GM12891 (cell line): ENCODE data around the gene TPK1.

ENCODE experiments used
- DNase-seq: peaks from one replicate; pipeline ENCODE4 v3.0.0; 2011; ENCODE audit warnings: low spot score; ENCODE audit not compliant: insufficient read length
- FAIRE-seq: peaks from 2 replicates; lab custom pipeline; 2011; peaks lifted over from hg19 to GRCh38; lab: Jason Lieb, UNC
- PAX5 ChIP-seq: IDR thresholded peaks from 2 replicates; pipeline ENCODE4 v1.6.1; 2011; ENCODE audit warnings: low read length, moderate library complexity, mild to moderate bottlenecking; ENCODE audit not compliant: insufficient read depth, severe bottlenecking
- POLR2A ChIP-seq: IDR thresholded peaks from 2 replicates; pipeline ENCODE4 v1.6.1; 2011; ENCODE audit warnings: low read depth, low read length, control low read depth
- POLR2AphosphoS5 ChIP-seq: IDR thresholded peaks from 2 replicates; pipeline ENCODE4 v1.6.1; 2011; ENCODE audit warnings: low read depth, low read length, control low read depth
- POU2F2 ChIP-seq: IDR thresholded peaks from 2 replicates; pipeline ENCODE4 v1.6.1; 2011; ENCODE audit warnings: low read depth, mild to moderate bottlenecking, control low read depth, low read length, moderate library complexity
- SPI1 ChIP-seq: IDR thresholded peaks from 2 replicates; pipeline ENCODE4 v1.6.1; 2011; ENCODE audit warnings: low read depth, low read length, control low read depth
- TAF1 ChIP-seq: IDR thresholded peaks from 2 replicates; pipeline ENCODE4 v1.6.1; 2011; ENCODE audit warnings: low read depth, low read length, control low read depth

The TPK1 gene

GRCh38 chr7:144650439-144650838 is 185.4 kb downstream of the TPK1 start:
- no peak for DNase-seq
- TF ChIP-seq TAF1 = no peak
- TF ChIP-seq SPI1 = no peak
- no peak for TF ChIP-seq POLR2AphosphoS5
- TF ChIP-seq POU2F2 = no peak
- TF ChIP-seq POLR2A = no peak
- TF ChIP-seq PAX5 = no peak
- no peak for FAIRE-seq

GRCh38 chr7:144649120-144649519 is 186.7 kb downstream of the TPK1 start:
- FAIRE-seq (no peak), DNase-seq (no peak)
- TF ChIP-seq POLR2A (no peak), SPI1 (no peak), TAF1 (no peak), POU2F2 (no peak), PAX5 (no peak), POLR2AphosphoS5 (no peak)

- no peak for DNase-seq
- TF ChIP-seq TAF1 (no peak), POU2F2 (no peak), SPI1 (no peak), POLR2A (no peak), PAX5 (no peak), POLR2AphosphoS5 (no peak)
- no peak for FAIRE-seq
Measured at GRCh38 chr7:144641389-144642044, 194.3 kb downstream of the TPK1 start.

GRCh38 chr7:144632724-144633123 is 203.1 kb downstream of the TPK1 start:
- no peak for FAIRE-seq
- TF ChIP-seq PAX5 (no peak), POLR2AphosphoS5 (no peak), SPI1 (no peak), POLR2A (no peak), TAF1 (no peak), POU2F2 (no peak)

GRCh38 chr7:144629598-144629997 is 206.3 kb downstream of the TPK1 start:
- DNase-seq = no peak
- no peak for TF ChIP-seq POLR2AphosphoS5
- no peak for TF ChIP-seq POU2F2
- no peak for TF ChIP-seq POLR2A
- no peak for TF ChIP-seq SPI1
- no peak for TF ChIP-seq PAX5
- no peak for TF ChIP-seq TAF1
- no peak for FAIRE-seq

More at GRCh38 chr7:144632724-144633123, 203.1 kb downstream of the TPK1 start:
- no peak for DNase-seq

- no peak for TF ChIP-seq TAF1
- no peak for TF ChIP-seq POLR2A
- TF ChIP-seq POU2F2 = no peak
- no peak for TF ChIP-seq POLR2AphosphoS5
- no peak for TF ChIP-seq SPI1
- no peak for TF ChIP-seq PAX5
- DNase-seq (no peak), FAIRE-seq (no peak)
Measured at GRCh38 chr7:144629011-144629410, 206.8 kb downstream of the TPK1 start.

- DNase-seq = no peak
- no peak for TF ChIP-seq TAF1
Measured at GRCh38 chr7:144628176-144628575, 207.7 kb downstream of the TPK1 start.

GRCh38 chr7:144622745-144623144 is 213.1 kb downstream of the TPK1 start:
- FAIRE-seq = no peak
- DNase-seq = no peak
- TF ChIP-seq POLR2A (no peak), SPI1 (no peak), TAF1 (no peak), POU2F2 (no peak), POLR2AphosphoS5 (no peak), PAX5 (no peak)

More at GRCh38 chr7:144628176-144628575, 207.7 kb downstream of the TPK1 start:
- no peak for FAIRE-seq

- no peak for DNase-seq
- no peak for FAIRE-seq
- TF ChIP-seq POLR2A (no peak), PAX5 (no peak), TAF1 (no peak), POU2F2 (no peak), SPI1 (no peak), POLR2AphosphoS5 (no peak)
Measured at GRCh38 chr7:144606261-144606660, 229.6 kb downstream of the TPK1 start.

- no peak for FAIRE-seq
- DNase-seq = no peak
- no peak for TF ChIP-seq POU2F2
- no peak for TF ChIP-seq TAF1
- no peak for TF ChIP-seq POLR2A
- TF ChIP-seq PAX5 = no peak
- no peak for TF ChIP-seq SPI1
- no peak for TF ChIP-seq POLR2AphosphoS5
Measured at GRCh38 chr7:144596953-144597352, 238.9 kb downstream of the TPK1 start.
